GM12878 (cell line): Measurements from ENCODE around the gene DLAT. TPM values are rescaled to one million over a fixed set of nuclear protein-coding genes. Genes with fewer than 3 reads are reported as not detected.

ENCODE experiments used
- ATAC-seq: fragments of 200-7000 bp; cut with Tn5 transposase; 3 replicates; pipeline ENCODE4 v1.9.1; 2020; ENCODE audit warnings: mild to moderate bottlenecking, moderate library complexity
- BruUV-seq: library from RNA; stranded (reverse); fragments of 400-500 nt; replicated peaks from 2 replicates; lab custom pipeline; 2021; lab: Mats Ljungman, UMichigan
- CTCF ChIA-PET: fragments of 300-600 bp; sonication (Branson Sonifier 250); formaldehyde crosslinking; extraction: SDS; loops from one replicate; lab custom pipeline; 2021; ENCODE audit warnings: inconsistent platforms; lab: Yijun Ruan, JAX
- POLR2A ChIA-PET: fragments of 350-600 bp; formaldehyde crosslinking; extraction: SDS; loops from one replicate; lab custom pipeline; 2021; ENCODE audit warnings: inconsistent platforms; lab: Charles Lee
- RAD21 ChIA-PET: fragments of 300-600 bp; sonication (Branson Sonifier 250); formaldehyde crosslinking; loops from one replicate; lab custom pipeline; 2023; ENCODE audit warnings: antibody characterized with exemption; ENCODE audit not compliant: unreplicated experiment; lab: Charles Lee
- SMC1A ChIA-PET: fragments of 300-600 bp; sonication (Branson Sonifier 250); formaldehyde crosslinking; loops from one replicate; lab custom pipeline; 2023; ENCODE audit not compliant: unreplicated experiment, uncharacterized antibody; lab: Charles Lee
- DNase-seq: peaks from one replicate; pipeline ENCODE4 v3.0.0-alpha.2; 2011; ENCODE audit warnings: low read depth, low spot score
- FAIRE-seq: peaks from 3 replicates; lab custom pipeline; 2011; peaks lifted over from hg19 to GRCh38; lab: Jason Lieb, UNC
- H2AFZ ChIP-seq: 2 replicates; pipeline ENCODE4 v1.6.0; 2011; ENCODE audit warnings: low read depth, low read length, control low read depth; ENCODE audit not compliant: control insufficient read depth
- H3K27ac ChIP-seq: 2 replicates; pipeline ENCODE4 v1.5.1; 2011; ENCODE audit warnings: control low read depth; ENCODE audit not compliant: control insufficient read depth, insufficient read depth
- H3K27me3 ChIP-seq, 2 experiments: replicated peaks in 1 of 2; 2 replicates each; pipeline versions ENCODE4 v1.6.0 to v1.6.1; 2011; ENCODE audit warnings: low read length in 1 of 2; ENCODE audit not compliant: control insufficient read depth in 2 of 2, insufficient read depth in 2 of 2
- H3K36me3 ChIP-seq, 2 experiments: 2 replicates each; pipeline ENCODE4 v1.5.1; 2011; ENCODE audit warnings: low read length in 1 of 2; ENCODE audit not compliant: control insufficient read depth in 2 of 2, insufficient read depth in 2 of 2
- H3K4me1 ChIP-seq: 2 replicates; pipeline ENCODE4 v1.6.1; 2011; ENCODE audit warnings: mild to moderate bottlenecking, low read length, moderate library complexity, mixed read lengths; ENCODE audit not compliant: control insufficient read depth, insufficient read depth
- H3K4me2 ChIP-seq: 2 replicates; pipeline ENCODE4 v1.6.0; 2011; ENCODE audit warnings: control low read depth; ENCODE audit not compliant: control insufficient read depth, insufficient read depth
- H3K4me3 ChIP-seq: fragments of 200-600 bp; sonication (generic); 2 replicates; pipeline ENCODE4 v1.5.1; 2016
- H3K79me2 ChIP-seq: 2 replicates; pipeline ENCODE4 v1.6.0; 2011; ENCODE audit warnings: low read length; ENCODE audit not compliant: control insufficient read depth, insufficient read depth
- H3K9ac ChIP-seq: 2 replicates; pipeline ENCODE4 v1.8.0; 2011; ENCODE audit warnings: low read length, control low read depth, mixed read lengths; ENCODE audit not compliant: control insufficient read depth, insufficient read depth
- H3K9me3 ChIP-seq: replicated peaks from 3 replicates; pipeline ENCODE4 v1.5.1; 2011; ENCODE audit warnings: mild to moderate bottlenecking, low read length; ENCODE audit not compliant: control insufficient read depth, insufficient read depth
- H4K20me1 ChIP-seq: 2 replicates; pipeline ENCODE4 v1.6.0; 2011; ENCODE audit not compliant: control insufficient read depth, insufficient read depth
- ASH2L ChIP-seq: fragments of 300-600, 200-600 bp; sonication (generic); IDR thresholded peaks from 2 replicates; pipeline ENCODE4 v1.6.1; 2017; ENCODE audit warnings: low read depth, mild to moderate bottlenecking, borderline replicate concordance
- BCL11A ChIP-seq: IDR thresholded peaks from 2 replicates; pipeline ENCODE4 v1.6.1; 2011; ENCODE audit warnings: low read depth, low read length
- BHLHE40 ChIP-seq, 2 experiments: fragments of 450-650 bp in 1 of 2; IDR thresholded peaks; 2 replicates each; pipeline ENCODE4 v1.6.1; 2011 to 2017; ENCODE audit warnings: low read depth in 2 of 2, borderline replicate concordance in 1 of 2, improper control_type of control experiment in 1 of 2, low read length in 1 of 2, mild to moderate bottlenecking in 1 of 2
- DPF2 ChIP-seq: fragments of 450-650 bp; IDR thresholded peaks from 2 replicates; pipeline ENCODE4 v1.6.1; 2017; ENCODE audit warnings: mild to moderate bottlenecking
- JUNB ChIP-seq: IDR thresholded peaks from 2 replicates; pipeline ENCODE4 v1.6.1; 2016; ENCODE audit warnings: antibody characterized with exemption, mild to moderate bottlenecking
- NBN ChIP-seq: fragments of 450-650 bp; IDR thresholded peaks from 2 replicates; pipeline ENCODE4 v1.6.1; 2016
- PAX5 ChIP-seq: IDR thresholded peaks from 2 replicates; pipeline ENCODE4 v1.6.1; 2011; ENCODE audit warnings: low read depth, low read length, borderline replicate concordance
- PBX3 ChIP-seq: IDR thresholded peaks from 2 replicates; pipeline ENCODE4 v1.6.1; 2011; ENCODE audit warnings: mild to moderate bottlenecking, low read depth, low read length, moderate library complexity; ENCODE audit not compliant: insufficient replicate concordance
- POU2F2 ChIP-seq: IDR thresholded peaks from 3 replicates; pipeline ENCODE4 v1.6.1; 2011; ENCODE audit warnings: low read depth, mild to moderate bottlenecking, low read length, borderline replicate concordance
- RELB ChIP-seq: fragments of 450-650 bp; IDR thresholded peaks from 2 replicates; pipeline ENCODE4 v1.6.1; 2017; ENCODE audit warnings: low read depth, mild to moderate bottlenecking, moderate library complexity
- TCF12 ChIP-seq: IDR thresholded peaks from 2 replicates; pipeline ENCODE4 v1.6.1; 2011; ENCODE audit warnings: low read depth, mild to moderate bottlenecking, low read length
- YY1 ChIP-seq: IDR thresholded peaks from 2 replicates; pipeline ENCODE4 v1.6.1; 2011; ENCODE audit warnings: low read depth, mild to moderate bottlenecking, low read length
- ZNF687 ChIP-seq: fragments of 450-650 bp; IDR thresholded peaks from 2 replicates; pipeline ENCODE4 v1.6.1; 2017; ENCODE audit warnings: mild to moderate bottlenecking, moderate library complexity
- WGBS: methylation state at CpG from one replicate; pipeline ENCODE4 v1.1.6; 2016; ENCODE audit warnings: low lambda C conversion rate; ENCODE audit not compliant: insufficient replicate concordance, insufficient coverage; ENCODE audit errors: missing lambda C conversion rate; 5-methylcytosine and 5-hydroxymethylcytosine counted together
- in situ Hi-C: fragments of 300-500 bp; cut with MboI; formaldehyde crosslinking; loops from 9 replicates; pipeline ENCODE4 v1.14.3; 2018; ENCODE audit warnings: mixed read lengths
- intact Hi-C: fragments of 100-400 bp; cut with micrococcal nuclease; formaldehyde crosslinking; loops from one replicate; pipeline ENCODE4 v1.14.2; 2022; ENCODE audit not compliant: unreplicated experiment
- polyA plus RNA-seq, 11 experiments: library from polyadenylated mRNA; depleted of rRNA in 4 of 11; unstranded in 6 of 11; stranded (reverse) in 5 of 11; fragments of >200 nt; fragmentation: Nextera tagmentation in 4 of 11; fragmentation: Illumina TruSeq in 1 of 11; extraction: Ambion mirVana in 4 of 11; extraction: Trizol in 1 of 11; gene quantifications; 1 replicate in 1 of 11; 2 replicates in 10 of 11; pipeline versions ENCODE4 v1.2.1 to v1.2.3, GENCODE V29; 2011 to 2016; ENCODE audit warnings: inconsistent platforms in 2 of 11, missing spikeins in 2 of 11, low read depth in 1 of 11
- total RNA-seq, 4 experiments: library from RNA; depleted of rRNA in 3 of 4; stranded (reverse); fragments of >200 nt in 3 of 4; fragmentation: Illumina TruSeq in 1 of 4; extraction: Trizol in 1 of 4; gene quantifications; 2 replicates each; pipeline versions ENCODE4 v1.2.1 to v1.2.3, GENCODE V29; 2013 to 2021

Gene DLAT
- total and polyA plus RNA-seq, 10 of the 15 experiments (the other 5 are each of a cell fraction or from before 2014, with no cell fraction given): 16.5 to 79.9 (median 43.8) TPM

GRCh38 chr11:112016088-112016764, 9.0 kb upstream of the DLAT start:
- no peak for DNase-seq
- Histone ChIP-seq H3K27me3 (no peaks in the 10 kb centered on the region), H3K4me2 (peak overlapping the region; percentile 75), H3K27ac (peak overlapping the region; percentile 51), H3K4me1 (peaks cover 12% of the 10 kb centered on the region), H3K9ac (peak overlapping the region; percentile 8; the same call in 1 of the 2 replicates), H4K20me1 (no peaks in the 10 kb centered on the region), H3K79me2 (no peaks in the 10 kb centered on the region), H3K4me3 (peak overlapping the region; percentile 64), H2AFZ (peak overlapping the region; percentile 78), H3K9me3 (no peaks in the 10 kb centered on the region), H3K36me3 (no peaks in the 10 kb centered on the region)
- CTCF ChIA-PET: interaction anchor here (0.6 to 1.8 kb wide), 5 partner anchors 12 to 864 kb away, joined by 3 to 7 read pairs (median 3); no protein-coding TSS in a partner anchor
- RAD21 ChIA-PET: interaction anchor here (0.5 to 1.1 kb wide), 3 partner anchors 10 to 264 kb away, joined by 3 to 4 read pairs (median 4); no protein-coding TSS in a partner anchor
- no TSS peak for BruUV-seq
- POLR2A ChIA-PET: interaction anchor here (0.5 to 0.8 kb wide), 2 partner anchors 12 to 85 kb away, joined by 3 to 5 read pairs; no protein-coding TSS in a partner anchor
- SMC1A ChIA-PET: interaction anchor here (0.8 to 2.0 kb wide), 12 partner anchors 8 to 182 kb away, joined by 3 to 7 read pairs (median 4); partner anchors contain the start of gene DLAT
- WGBS: 1% methylated on average over 13 of the region's 13 CpGs
- intact Hi-C loops (loop anchor here (10.0 kb wide), 1 partner anchor 159 kb away; the partner anchor contains the start of gene BCO2), in situ Hi-C loops (no loop called here)
- peak; percentile 94 for ATAC-seq
- FAIRE-seq: peak; percentile 84
- TF ChIP-seq POU2F2 (peak; percentile 42; the same call in 1 of the 3 replicates), ZNF687 (peak; percentile 82), RELB (0 out of 2 replicates have a peak, but pooled peaks have one; percentile 29), BCL11A (peak; percentile 53; the same call in 1 of the 2 replicates), JUNB (peak; percentile 49), ASH2L (no peak), TCF12 (peak; percentile 73), PBX3 (no peak), DPF2 (peak; percentile 52; the same call in 1 of the 2 replicates), BHLHE40 (IDR thresholded peaks at IDR 0.05; ENCODE audit: borderline replicate concordance in 1 of 2, low read depth in 2 of 2, low read length in 1 of 2) (peak in 1 of 2 experiments; percentile 7; a peak in 1 of 4 replicates), NBN (0 out of 2 replicates have a peak, but pooled peaks have one; percentile 42), PAX5 (peak; percentile 79; the same call in 1 of the 2 replicates), YY1 (0 out of 2 replicates have a peak, but pooled peaks have one; percentile 20)
